RWPE2 (cell line): ENCODE results near the gene SDS.
A peak's percentile ranks its signal among the peaks of the same experiment; 100 is the strongest.

Source experiments
- ATAC-seq: fragments of 200-7000 bp; cut with Tn5 transposase; 3 replicates; pipeline ENCODE4 v1.9.1; 2021; ENCODE audit warnings: low read depth
- DNase-seq: peaks from one replicate; pipeline ENCODE4 v3.0.0-alpha.2; 2020; ENCODE audit warnings: low spot score
- H3K27ac ChIP-seq: fragments of 450-650 bp; 2 replicates; pipeline ENCODE4 v1.5.1; 2017; ENCODE audit warnings: mild to moderate bottlenecking; ENCODE audit not compliant: poor library complexity, severe bottlenecking
- H3K27me3 ChIP-seq: fragments of 250-450 bp; sonication (Bioruptor Pico); 2 replicates; pipeline ENCODE4 v1.5.1; 2021; ENCODE audit warnings: mild to moderate bottlenecking, moderate library complexity; ENCODE audit not compliant: insufficient read depth, poor library complexity, severe bottlenecking
- H3K36me3 ChIP-seq: fragments of 250-450 bp; sonication (Bioruptor Pico); 2 replicates; pipeline ENCODE4 v1.5.1; 2020; ENCODE audit warnings: low read depth, mild to moderate bottlenecking, moderate library complexity
- H3K4me1 ChIP-seq: fragments of 250-450 bp; sonication (Bioruptor Pico); 2 replicates; pipeline ENCODE4 v1.5.1; 2021; ENCODE audit warnings: mild to moderate bottlenecking, moderate library complexity; ENCODE audit not compliant: insufficient read depth, poor library complexity, severe bottlenecking
- H3K4me3 ChIP-seq: fragments of 250-450 bp; sonication (Bioruptor Pico); 2 replicates; pipeline ENCODE4 v1.5.1; 2021; ENCODE audit warnings: mild to moderate bottlenecking, moderate library complexity; ENCODE audit not compliant: severe bottlenecking
- H3K9me3 ChIP-seq: fragments of 250-450 bp; sonication (Bioruptor Pico); 2 replicates; pipeline ENCODE4 v1.5.1; 2021; ENCODE audit warnings: mild to moderate bottlenecking, moderate library complexity; ENCODE audit not compliant: severe bottlenecking
- TF ChIP-seq, protein P1 (sequence below): fragments of 450-650 bp; IDR thresholded peaks from one replicate; pipeline ENCODE4 v1.5.1; 2017; ENCODE audit warnings: mild to moderate bottlenecking, moderate library complexity; ENCODE audit not compliant: poor library complexity, severe bottlenecking

SDS gene

GRCh38 chr12:113396828-113397496, 6.7 kb downstream of the SDS start:
- no peaks in the 10 kb centered on the region for H3K4me1 ChIP-seq
- H3K27me3 ChIP-seq, result no peaks in the 10 kb centered on the region
- no peak overlapping the region for H3K27ac ChIP-seq
- no peak overlapping the region for H3K4me3 ChIP-seq
- H3K9me3 ChIP-seq, result no peaks in the 10 kb centered on the region
- TF ChIP-seq, protein P1, sequence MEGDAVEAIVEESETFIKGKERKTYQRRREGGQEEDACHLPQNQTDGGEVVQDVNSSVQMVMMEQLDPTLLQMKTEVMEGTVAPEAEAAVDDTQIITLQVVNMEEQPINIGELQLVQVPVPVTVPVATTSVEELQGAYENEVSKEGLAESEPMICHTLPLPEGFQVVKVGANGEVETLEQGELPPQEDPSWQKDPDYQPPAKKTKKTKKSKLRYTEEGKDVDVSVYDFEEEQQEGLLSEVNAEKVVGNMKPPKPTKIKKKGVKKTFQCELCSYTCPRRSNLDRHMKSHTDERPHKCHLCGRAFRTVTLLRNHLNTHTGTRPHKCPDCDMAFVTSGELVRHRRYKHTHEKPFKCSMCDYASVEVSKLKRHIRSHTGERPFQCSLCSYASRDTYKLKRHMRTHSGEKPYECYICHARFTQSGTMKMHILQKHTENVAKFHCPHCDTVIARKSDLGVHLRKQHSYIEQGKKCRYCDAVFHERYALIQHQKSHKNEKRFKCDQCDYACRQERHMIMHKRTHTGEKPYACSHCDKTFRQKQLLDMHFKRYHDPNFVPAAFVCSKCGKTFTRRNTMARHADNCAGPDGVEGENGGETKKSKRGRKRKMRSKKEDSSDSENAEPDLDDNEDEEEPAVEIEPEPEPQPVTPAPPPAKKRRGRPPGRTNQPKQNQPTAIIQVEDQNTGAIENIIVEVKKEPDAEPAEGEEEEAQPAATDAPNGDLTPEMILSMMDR, result no peak
- DNase-seq (no peak), ATAC-seq (no peak; the same call in 2 of the 3 replicates)
- no peaks in the 10 kb centered on the region for H3K36me3 ChIP-seq

DNA sequence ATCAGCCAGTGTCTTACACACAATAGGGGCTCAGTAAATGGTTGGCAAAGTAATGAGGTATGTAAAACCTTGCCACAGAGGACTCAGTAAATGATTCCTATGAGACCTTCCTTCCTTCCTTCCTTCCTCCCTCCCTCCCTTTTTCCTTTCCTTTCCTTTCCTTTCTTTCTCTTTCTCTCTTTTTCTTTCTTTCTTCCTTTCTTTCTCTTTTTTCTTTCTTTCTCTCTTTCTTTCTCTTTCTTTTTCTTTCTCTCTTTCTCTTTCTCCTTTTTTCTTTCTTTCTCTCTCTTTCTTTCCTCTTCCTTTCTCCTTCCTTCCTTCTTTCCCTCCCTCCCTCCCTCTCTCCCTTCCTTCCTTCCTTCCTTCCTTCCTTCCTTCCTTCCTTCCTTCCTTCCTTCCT, 7.5 kb downstream of the SDS start:
- DNase-seq (no peak), ATAC-seq (no peak)
- Histone ChIP-seq H3K4me1 (no peaks in the 10 kb centered on the region), H3K9me3 (no peaks in the 10 kb centered on the region), H3K36me3 (no peaks in the 10 kb centered on the region), H3K4me3 (no peak overlapping the region), H3K27ac (no peak overlapping the region), H3K27me3 (no peaks in the 10 kb centered on the region)
- TF ChIP-seq, protein P1, result no peak

GRCh38 chr12:113395119-113395518, 8.6 kb downstream of the SDS start:
- no peaks in the 10 kb centered on the region for H3K9me3 ChIP-seq
- H3K4me1 ChIP-seq, result no peaks in the 10 kb centered on the region
- no peak for ATAC-seq
- no peaks in the 10 kb centered on the region for H3K36me3 ChIP-seq
- H3K27me3 ChIP-seq, result no peaks in the 10 kb centered on the region
- TF ChIP-seq, protein P1, result no peak
- H3K27ac ChIP-seq, result no peak overlapping the region
- no peak for DNase-seq
- no peak overlapping the region for H3K4me3 ChIP-seq

- Histone ChIP-seq H3K36me3 (no peaks in the 10 kb centered on the region), H3K4me3 (no peak overlapping the region), H3K9me3 (no peaks in the 10 kb centered on the region), H3K27ac (no peak overlapping the region), H3K4me1 (no peaks in the 10 kb centered on the region), H3K27me3 (no peaks in the 10 kb centered on the region)
- DNase-seq (no peak), ATAC-seq (no peak)
- TF ChIP-seq, protein P1, result no peak
Observed at GRCh38 chr12:113393749-113394148, 9.9 kb downstream of the SDS start.

GRCh38 chr12:113392988-113393579, 10.6 kb downstream of the SDS start:
- H3K4me3 ChIP-seq, result no peak overlapping the region
- DNase-seq, result no peak
- H3K27me3 ChIP-seq, result no peaks in the 10 kb centered on the region
- H3K27ac ChIP-seq, result no peak overlapping the region
- peak; percentile 55 for ATAC-seq
- H3K4me1 ChIP-seq, result no peaks in the 10 kb centered on the region
- no peaks in the 10 kb centered on the region for H3K36me3 ChIP-seq
- TF ChIP-seq, protein P1, result no peak
- no peaks in the 10 kb centered on the region for H3K9me3 ChIP-seq
